H54 (cell line): ENCODE measurements around the gene IGBP1.
"Not testable (repeated sequence)": the region's sequence is repeated elsewhere in the genome, so short reads cannot be mapped to it uniquely, and the experiment has no call there.

Source experiments
- DNase-seq: peaks from one replicate; pipeline ENCODE4 v3.0.0; 2011; ENCODE audit warnings: low spot score, mixed read lengths; ENCODE audit not compliant: insufficient read length
- FAIRE-seq: peaks from 3 replicates; lab custom pipeline; 2011; peaks lifted over from hg19 to GRCh38; lab: Jason Lieb, UNC
- POLR2A ChIP-seq: IDR thresholded peaks from 2 replicates; pipeline ENCODE4 v1.6.1; 2011; ENCODE audit warnings: low read depth, mild to moderate bottlenecking, low read length

The IGBP1 gene

DNA sequence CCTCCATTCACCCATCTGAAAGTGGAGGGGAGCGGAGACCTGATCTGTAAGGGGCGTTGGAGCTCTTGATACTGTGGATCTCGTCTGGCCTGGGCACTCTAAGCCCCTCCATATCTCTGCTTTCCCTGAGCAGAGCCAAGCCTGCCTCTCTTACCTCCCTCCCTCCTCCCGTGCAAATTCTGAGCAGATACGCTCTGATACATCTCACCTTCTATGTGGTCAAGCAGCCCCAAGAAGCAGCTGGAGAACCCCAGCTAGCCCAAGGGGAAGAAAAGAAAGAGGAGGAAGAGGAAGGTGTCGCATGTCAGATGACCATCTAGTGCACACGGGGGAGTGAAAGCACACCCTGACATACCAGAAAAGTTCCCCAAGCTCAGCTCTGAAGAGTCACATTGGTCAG, 42.1 kb downstream of the IGBP1 start:
- DNase-seq (no peak), FAIRE-seq (no peak)
- TF ChIP-seq POLR2A, result no peak

GRCh38 chrX:70176938-70177533, 43.8 kb downstream of the IGBP1 start, which contains the start of gene DGAT2L6:
DGAT2L6 (plus strand) TSS chrX:70177483; CDS start chrX:70177583, 100 bp downstream.
- TF ChIP-seq POLR2A, result no peak
- no peak for FAIRE-seq
- DNase-seq, result no peak

GRCh38 chrX:70183091-70183490, 49.8 kb downstream of the IGBP1 start:
- no peak for TF ChIP-seq POLR2A
- FAIRE-seq (no peak), DNase-seq (no peak)

DNA sequence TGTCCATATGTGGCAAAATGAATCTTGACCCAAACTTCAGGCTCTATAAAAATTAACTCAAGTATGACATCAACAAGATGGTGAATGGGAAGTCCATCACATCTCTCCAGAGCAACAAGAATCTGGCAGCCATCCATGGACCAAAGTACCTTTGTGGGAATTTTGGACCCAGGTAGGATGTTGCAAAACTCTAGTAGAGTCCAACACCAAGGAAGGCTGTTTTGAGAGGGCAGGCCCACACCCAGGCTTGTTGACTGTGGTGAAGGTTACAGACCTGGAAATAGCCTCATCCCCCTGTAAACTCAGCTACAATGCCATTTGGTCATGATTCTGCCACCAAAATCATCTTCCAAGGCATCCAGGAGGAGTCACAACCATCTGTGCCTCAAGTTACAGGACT, 57.0 kb downstream of the IGBP1 start:
- FAIRE-seq, result no peak
- DNase-seq, result no peak
- TF ChIP-seq POLR2A, result no peak

DNA sequence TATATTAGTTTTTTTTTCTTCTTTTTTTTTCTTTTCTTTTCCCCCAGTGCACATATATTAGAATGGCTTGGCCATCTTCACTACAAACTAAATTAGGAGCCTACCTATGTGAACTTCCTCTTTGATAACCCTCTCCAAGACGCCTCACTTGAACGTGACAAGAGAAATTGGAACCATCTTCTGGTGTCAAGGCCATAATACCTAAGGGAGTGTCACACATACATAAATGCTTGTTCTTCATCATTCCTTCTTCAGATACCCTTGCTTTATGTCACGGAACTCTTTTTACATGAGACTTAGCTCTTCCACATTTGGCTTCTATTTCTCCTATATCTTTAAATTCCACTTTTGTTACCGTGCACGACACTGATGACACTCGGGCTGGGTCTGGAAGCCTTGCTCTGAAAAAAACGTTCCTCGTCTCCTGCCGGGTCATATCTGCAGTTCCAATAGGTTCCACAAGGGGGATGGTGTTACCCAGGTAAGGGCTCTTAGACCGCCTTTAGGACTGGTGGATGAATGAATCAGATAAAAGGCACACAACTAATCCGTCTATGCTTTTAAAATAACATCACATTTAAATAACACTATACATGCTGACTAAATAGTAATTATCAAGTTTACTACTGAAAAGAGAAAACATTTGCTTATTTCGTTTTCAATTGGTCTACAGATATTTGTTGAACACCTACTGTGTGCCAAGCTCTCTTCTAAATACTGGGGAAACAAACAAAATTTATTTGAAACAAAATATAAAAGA, 63.9 kb downstream of the IGBP1 start:
- DNase-seq (peak; percentile 26), FAIRE-seq (peak; percentile 78)

DNA sequence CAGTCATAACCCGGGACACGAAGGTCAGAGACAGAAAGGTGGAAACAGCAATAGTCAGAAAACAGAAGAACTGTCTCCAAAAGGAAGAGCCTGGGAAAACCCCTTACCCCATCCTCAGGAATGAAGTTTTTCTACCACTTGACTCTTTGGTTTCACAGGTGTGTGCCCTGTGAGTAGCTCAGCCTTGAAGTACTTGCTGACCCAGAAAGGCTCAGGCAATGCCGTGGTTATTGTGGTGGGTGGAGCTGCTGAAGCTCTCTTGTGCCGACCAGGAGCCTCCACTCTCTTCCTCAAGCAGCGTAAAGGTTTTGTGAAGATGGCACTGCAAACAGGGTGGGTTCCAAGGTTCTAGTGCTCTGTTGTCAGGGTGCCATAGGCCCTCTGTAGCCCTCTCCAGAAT, 68.5 kb downstream of the IGBP1 start:
- no peak for DNase-seq
- TF ChIP-seq POLR2A, result no peak
- no peak for FAIRE-seq

More for the DNA sequence above, 63.9 kb downstream of the IGBP1 start:
- no peak for TF ChIP-seq POLR2A

DNA sequence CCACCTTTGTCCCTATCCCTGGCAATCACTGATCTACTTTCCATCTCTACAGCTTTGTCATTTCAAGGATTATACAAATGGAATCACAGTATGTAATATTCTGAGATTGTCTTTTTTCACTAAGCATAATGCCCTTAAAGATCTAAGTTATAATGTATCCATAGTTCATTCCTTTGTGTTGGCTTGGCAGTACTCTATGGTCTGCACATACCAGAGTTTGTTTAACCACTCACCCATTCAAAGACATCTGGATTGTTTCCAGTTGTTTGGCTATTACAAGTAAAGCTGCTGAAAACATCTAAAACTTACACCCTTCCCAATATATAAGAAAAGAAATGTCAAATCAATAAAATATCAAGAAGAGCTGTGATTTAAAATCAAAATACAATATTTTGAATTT, 75.2 kb downstream of the IGBP1 start:
- TF ChIP-seq POLR2A, result no peak
- DNase-seq (no peak), FAIRE-seq (no peak)

DNA sequence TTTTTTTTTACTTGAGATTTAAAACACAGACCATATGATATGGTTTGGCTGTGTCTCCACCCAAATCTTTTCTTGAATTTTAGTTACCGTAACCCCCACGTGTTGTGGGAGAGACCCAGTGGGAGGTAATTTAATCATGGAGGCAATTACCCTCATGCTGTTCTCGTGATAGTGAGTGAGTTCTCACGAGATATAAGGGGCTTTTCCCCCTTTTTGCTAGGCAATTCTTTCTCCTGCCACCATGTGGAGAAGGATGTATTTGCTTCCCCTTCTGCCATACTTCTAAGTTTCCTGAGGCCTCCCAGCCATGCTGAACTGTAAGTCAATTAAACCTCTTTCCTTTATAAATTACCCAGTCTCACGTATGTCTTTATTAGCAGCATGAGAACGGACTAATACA, 76.3 kb downstream of the IGBP1 start:
- not testable (repeated sequence) for DNase-seq, FAIRE-seq
